ENCODE measurements around the gene PHKG2. TPM values are rescaled to one million over a fixed set of nuclear protein-coding genes. Genes with fewer than 3 reads are reported as not detected.

Gene PHKG2
- total and polyA plus RNA-seq, 7 experiments from 2014 or later: 33.2 to 57.8 (median 45.0) TPM

- ChIA-PET CTCF (no interaction called here), POLR2A (interaction anchor here (0.5 to 2.6 kb wide), 9 partner anchors 9 to 677 kb away, joined by 3 to 9 read pairs (median 4); partner anchors contain the start of genes FBRS and RNF40)
- H3K27me3 ChIP-seq (ENCODE audit: control insufficient read depth in 2 of 2, insufficient read depth in 2 of 2, low read length in 2 of 2): no peaks in the 10 kb centered on the region
- peaks cover 0 to 4% of the 10 kb centered on the region in 2 donors for H3K4me1 ChIP-seq (ENCODE audit: control insufficient read depth in 2 of 2, insufficient read depth in 2 of 2, low read length in 2 of 2)
- intact Hi-C loops (cut with micrococcal nuclease): loop anchor here (1.0 kb wide), 2 partner anchors 12 to 40 kb away; partner anchors contain the start of genes CFAP119 (in 2 of the 2) and RNF40 (in 2 of the 2)
- Mint-ChIP-seq H3K4me3 (peak overlapping the region; percentile 85 to 97 (median 90)), H3K36me3 (peaks cover 0 to 20% (median 4%) of the 10 kb centered on the region in 5 donors), H3K4me1 (peaks cover 15 to 40% (median 25%) of the 10 kb centered on the region in 7 donors), H3K9me3 (no peaks in the 10 kb centered on the region), H3K27ac (peak overlapping the region in 6 of 9 donors; percentile 32 to 95 (median 72)), H3K27me3 (peaks cover 0 to 5% (median 0%) of the 10 kb centered on the region in 5 donors)
- no peaks in the 10 kb centered on the region for H3K9me3 ChIP-seq (ENCODE audit: control insufficient read depth in 2 of 3, low read length in 3 of 3)
- H3K27ac ChIP-seq (ENCODE audit: low read depth, low read length): peak overlapping the region; percentile 62
- ATAC-seq (no peak), DNase-seq (no peak)
- peaks cover 0 to 49% (median 10%) of the 10 kb centered on the region in 3 experiments for H3K36me3 ChIP-seq (ENCODE audit: control insufficient read depth in 2 of 3, insufficient read depth in 3 of 3, low read length in 3 of 3)
- no peak overlapping the region for H3K4me3 ChIP-seq (ENCODE audit: low read length)
Observed at GRCh38 chr16:30774367-30775130, 26.3 kb downstream of the PHKG2 start.

GRCh38 chr16:30775131-30775391, 26.8 kb downstream of the PHKG2 start:
- peaks cover 15 to 40% (median 25%) of the 10 kb centered on the region in 7 donors for H3K4me1 Mint-ChIP-seq
- peaks cover 0 to 5% (median 0%) of the 10 kb centered on the region in 5 donors for H3K27me3 Mint-ChIP-seq
- H3K27ac ChIP-seq (ENCODE audit: low read depth, low read length): peak overlapping the region; percentile 62
- ATAC-seq: no peak
- peak overlapping the region; percentile 57 for H3K4me3 ChIP-seq (ENCODE audit: low read length)
- no peaks in the 10 kb centered on the region for H3K9me3 Mint-ChIP-seq
- intact Hi-C loops (cut with micrococcal nuclease): loop anchor here (1.0 kb wide), 2 partner anchors 13 to 39 kb away; partner anchors contain the start of genes CFAP119 (in 2 of the 2) and RNF40 (in 2 of the 2)
- H3K36me3 Mint-ChIP-seq: peaks cover 0 to 19% (median 4%) of the 10 kb centered on the region in 5 donors
- CTCF ChIA-PET: no interaction called here
- H3K9me3 ChIP-seq (ENCODE audit: control insufficient read depth in 2 of 3, low read length in 3 of 3): no peaks in the 10 kb centered on the region
- no peak for DNase-seq
- H3K4me1 ChIP-seq (ENCODE audit: control insufficient read depth in 2 of 2, insufficient read depth in 2 of 2, low read length in 2 of 2): peaks cover 0 to 4% of the 10 kb centered on the region in 2 donors
- peak overlapping the region in 7 of 9 donors; percentile 34 to 95 (median 73) for H3K27ac Mint-ChIP-seq
- peaks cover 0 to 45% (median 8%) of the 10 kb centered on the region in 3 experiments for H3K36me3 ChIP-seq (ENCODE audit: control insufficient read depth in 2 of 3, insufficient read depth in 3 of 3, low read length in 3 of 3)
- POLR2A ChIA-PET: interaction anchor here (0.5 to 2.6 kb wide), 9 partner anchors 9 to 676 kb away, joined by 3 to 9 read pairs (median 4); partner anchors contain the start of genes FBRS and RNF40
- H3K4me3 Mint-ChIP-seq: peak overlapping the region; percentile 85 to 97 (median 90)
- no peaks in the 10 kb centered on the region for H3K27me3 ChIP-seq (ENCODE audit: control insufficient read depth in 2 of 2, insufficient read depth in 2 of 2, low read length in 2 of 2)

GRCh38 chr16:30775392-30776188, 27.4 kb downstream of the PHKG2 start:
- CTCF ChIA-PET: interaction anchor here (0.7 kb wide), 1 partner anchor 11 kb away, joined by 3 read pairs; no protein-coding TSS in a partner anchor
- ATAC-seq (peak; percentile 84), DNase-seq (peak; percentile 32 to 64 (median 51))
- Histone ChIP-seq H3K36me3 (ENCODE audit: control insufficient read depth in 2 of 3, insufficient read depth in 3 of 3, low read length in 3 of 3) (peaks cover 0 to 40% (median 6%) of the 10 kb centered on the region in 3 experiments), H3K9me3 (ENCODE audit: control insufficient read depth in 2 of 3, low read length in 3 of 3) (no peaks in the 10 kb centered on the region), H3K27ac (ENCODE audit: low read depth, low read length) (peak overlapping the region; percentile 62), H3K4me3 (ENCODE audit: low read length) (peak overlapping the region; percentile 57), H3K4me1 (ENCODE audit: control insufficient read depth in 2 of 2, insufficient read depth in 2 of 2, low read length in 2 of 2) (peaks cover 0 to 4% of the 10 kb centered on the region in 2 donors), H3K27me3 (ENCODE audit: control insufficient read depth in 2 of 2, insufficient read depth in 2 of 2, low read length in 2 of 2) (no peaks in the 10 kb centered on the region)
- Mint-ChIP-seq H3K4me3 (peak overlapping the region; percentile 85 to 97 (median 90)), H3K36me3 (peaks cover 0 to 19% (median 4%) of the 10 kb centered on the region in 5 donors), H3K27me3 (peaks cover 0 to 5% (median 0%) of the 10 kb centered on the region in 5 donors), H3K4me1 (peaks cover 15 to 40% (median 25%) of the 10 kb centered on the region in 7 donors), H3K27ac (peak overlapping the region in 7 of 9 donors; percentile 34 to 95 (median 73)), H3K9me3 (no peaks in the 10 kb centered on the region)
- intact Hi-C loops (cut with micrococcal nuclease): loop anchor here (1.0 kb wide), 2 partner anchors 13 to 39 kb away; partner anchors contain the start of genes CFAP119 (in 2 of the 2) and RNF40 (in 2 of the 2)
- POLR2A ChIA-PET: interaction anchor here (0.5 to 2.6 kb wide), 10 partner anchors 8 to 676 kb away, joined by 3 to 9 read pairs (median 4); partner anchors contain the start of genes FBRS and RNF40

GRCh38 chr16:30777591-30778297, 29.5 kb downstream of the PHKG2 start:
- no peak for DNase-seq
- H3K9me3 Mint-ChIP-seq: no peaks in the 10 kb centered on the region
- no peak overlapping the region for H3K4me3 ChIP-seq (ENCODE audit: low read length)
- H3K27me3 Mint-ChIP-seq: peaks cover 0 to 5% (median 0%) of the 10 kb centered on the region in 5 donors
- no peaks in the 10 kb centered on the region for H3K9me3 ChIP-seq (ENCODE audit: control insufficient read depth in 2 of 3, low read length in 3 of 3)
- no peak overlapping the region for H3K27ac ChIP-seq (ENCODE audit: low read depth, low read length)
- intact Hi-C loops (cut with micrococcal nuclease): no loop called here
- H3K27me3 ChIP-seq (ENCODE audit: control insufficient read depth in 2 of 2, insufficient read depth in 2 of 2, low read length in 2 of 2): no peaks in the 10 kb centered on the region
- peaks cover 9 to 29% (median 19%) of the 10 kb centered on the region in 7 donors for H3K4me1 Mint-ChIP-seq
- H3K4me1 ChIP-seq (ENCODE audit: control insufficient read depth in 2 of 2, insufficient read depth in 2 of 2, low read length in 2 of 2): peaks cover 0 to 4% of the 10 kb centered on the region in 2 donors
- ChIA-PET POLR2A (interaction anchor here (0.9 to 1.6 kb wide), 2 partner anchors 25 to 28 kb away, joined by 3 to 6 read pairs; no protein-coding TSS in a partner anchor), CTCF (interaction anchor here (1.1 kb wide), 1 partner anchor 123 kb away, joined by 4 read pairs; no protein-coding TSS in a partner anchor)
- ATAC-seq: no peak
- H3K4me3 Mint-ChIP-seq: peak overlapping the region in 8 of 10 donors; percentile 84 to 97 (median 90)
- peaks cover 0 to 30% (median 1%) of the 10 kb centered on the region in 3 experiments for H3K36me3 ChIP-seq (ENCODE audit: control insufficient read depth in 2 of 3, insufficient read depth in 3 of 3, low read length in 3 of 3)
- H3K27ac Mint-ChIP-seq: peak overlapping the region in 2 of 9 donors; percentile 8 to 34
- H3K36me3 Mint-ChIP-seq: peaks cover 0 to 10% (median under 1%) of the 10 kb centered on the region in 5 donors

GRCh38 chr16:30778549-30779244, 30.5 kb downstream of the PHKG2 start:
- Histone ChIP-seq H3K4me1 (ENCODE audit: control insufficient read depth in 2 of 2, insufficient read depth in 2 of 2, low read length in 2 of 2) (peaks cover 0 to 4% of the 10 kb centered on the region in 2 donors), H3K4me3 (ENCODE audit: low read length) (no peak overlapping the region), H3K36me3 (ENCODE audit: control insufficient read depth in 2 of 3, insufficient read depth in 3 of 3, low read length in 3 of 3) (peaks cover 0 to 29% (median 0%) of the 10 kb centered on the region in 3 experiments), H3K9me3 (ENCODE audit: control insufficient read depth in 2 of 3, low read length in 3 of 3) (no peaks in the 10 kb centered on the region), H3K27me3 (ENCODE audit: control insufficient read depth in 2 of 2, insufficient read depth in 2 of 2, low read length in 2 of 2) (no peaks in the 10 kb centered on the region), H3K27ac (ENCODE audit: low read depth, low read length) (no peak overlapping the region)
- H3K9me3 Mint-ChIP-seq: no peaks in the 10 kb centered on the region
- CTCF ChIA-PET: no interaction called here
- DNase-seq: no peak
- peak overlapping the region in 2 of 9 donors; percentile 13 to 38 for H3K27ac Mint-ChIP-seq
- peaks cover 0 to 11% (median 5%) of the 10 kb centered on the region in 5 donors for H3K36me3 Mint-ChIP-seq
- POLR2A ChIA-PET: interaction anchor here (1.6 kb wide), 1 partner anchor 27 kb away, joined by 6 read pairs; no protein-coding TSS in a partner anchor
- peaks cover 7 to 28% (median 13%) of the 10 kb centered on the region in 7 donors for H3K4me1 Mint-ChIP-seq
- no peak for ATAC-seq
- H3K4me3 Mint-ChIP-seq: peak overlapping the region in 2 of 10 donors; percentile 9 to 39
- intact Hi-C loops (cut with micrococcal nuclease): no loop called here
- peaks cover 0 to 5% (median 0%) of the 10 kb centered on the region in 5 donors for H3K27me3 Mint-ChIP-seq

Measured in naive thymus-derived CD4-positive, alpha-beta T cell (primary cell).